ENCODE results near the gene ALDH5A1. TPM values are rescaled to one million over a fixed set of nuclear protein-coding genes. Genes with fewer than 3 reads are reported as not detected.

ALDH5A1 gene
- 6.4 to 8.2 TPM (median 7.4 TPM) in 5 replicates for total RNA-seq (2022; extraction: Qiagen RNA extraction)

DNA sequence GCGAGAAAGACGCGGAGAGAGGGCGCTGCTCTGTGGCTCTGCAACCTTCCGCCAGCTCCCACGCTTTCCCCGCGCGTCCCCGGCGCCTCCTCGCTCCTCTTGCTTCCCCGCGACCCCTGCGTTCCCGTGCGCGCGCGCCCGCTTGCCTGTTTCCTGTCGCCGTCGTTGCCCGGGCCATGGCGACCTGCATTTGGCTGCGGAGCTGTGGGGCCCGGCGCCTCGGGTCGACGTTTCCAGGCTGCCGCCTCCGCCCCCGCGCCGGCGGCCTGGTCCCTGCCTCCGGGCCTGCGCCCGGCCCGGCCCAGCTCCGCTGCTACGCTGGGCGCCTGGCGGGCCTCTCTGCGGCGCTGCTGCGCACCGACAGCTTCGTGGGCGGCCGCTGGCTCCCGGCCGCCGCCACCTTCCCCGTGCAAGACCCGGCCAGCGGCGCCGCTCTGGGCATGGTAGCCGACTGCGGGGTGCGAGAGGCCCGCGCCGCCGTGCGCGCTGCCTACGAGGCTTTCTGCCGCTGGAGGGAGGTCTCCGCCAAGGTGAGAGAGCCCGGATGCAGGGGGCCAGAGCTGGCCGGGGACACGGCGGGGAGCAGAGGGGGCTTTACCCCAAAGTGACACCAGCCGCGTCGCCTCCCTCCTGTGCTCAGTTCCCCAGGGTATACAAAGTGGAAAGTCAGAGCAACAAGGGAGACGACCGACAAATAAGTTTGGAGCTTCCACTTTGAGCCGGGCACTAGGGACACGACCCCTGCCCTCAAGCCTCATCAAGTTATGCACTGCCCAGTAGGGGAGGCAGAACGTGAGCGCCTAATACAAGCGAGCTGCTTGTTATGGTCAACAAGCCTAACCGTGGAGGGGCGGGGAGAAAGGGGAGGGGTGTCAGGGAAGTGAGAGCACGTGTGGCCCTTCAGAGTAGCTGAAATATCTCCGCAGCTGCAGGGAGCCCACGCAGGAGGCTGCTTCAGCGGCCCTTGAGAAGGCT is at the start of gene ALDH5A1:
Gene ALDH5A1 (plus strand): TSS at position 149 of the 975 bp plus-strand sequence. CDS start 28 bp downstream, at position 177.

DNA sequence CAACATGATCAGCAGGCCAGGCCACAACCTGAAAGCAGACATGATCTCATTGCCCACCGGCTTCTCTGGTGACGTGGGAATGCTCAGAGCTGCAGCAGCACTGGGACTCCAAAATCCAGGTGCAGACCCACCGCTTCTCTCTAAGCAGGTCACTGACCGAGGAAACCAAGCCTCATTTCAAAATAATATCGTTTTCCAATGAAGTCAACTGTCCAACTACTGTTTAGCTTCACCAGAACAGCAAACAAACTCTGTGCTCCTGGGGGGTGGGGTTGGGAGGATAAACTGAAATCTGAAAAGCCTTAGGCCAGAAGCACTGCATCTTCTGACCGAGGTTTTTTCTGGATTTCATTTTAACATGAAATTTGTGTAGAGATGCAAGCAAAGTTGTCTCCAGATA is 5.3 kb upstream of the ALDH5A1 start, which contains the start of gene GPLD1:
Gene GPLD1 (minus strand): TSS at position 109 of the 400 bp plus-strand sequence. CDS start 67 bp downstream, at position 42.

Other genes starting within 250 kb of the ALDH5A1 start
- gene DCDC2, start 136.9 kb upstream of the ALDH5A1 start, total RNA-seq (2022; extraction: Qiagen RNA extraction), result 2.8 to 3.5 TPM (median 3.2 TPM) in 5 replicates
- 20.1 to 22.3 TPM (median 20.6 TPM) in 5 replicates for gene MRS2, start 92.0 kb upstream of the ALDH5A1 start, total RNA-seq (2022; extraction: Qiagen RNA extraction)
- 0.66 to 1.3 TPM (median 1.1 TPM) in 5 replicates for gene GPLD1, start 5.4 kb upstream of the ALDH5A1 start, total RNA-seq (2022; extraction: Qiagen RNA extraction)
- gene KIAA0319, start 151.2 kb downstream of the ALDH5A1 start, total RNA-seq (2022; extraction: Qiagen RNA extraction), result 2.5 to 3.0 TPM (median 2.7 TPM) in 5 replicates
- 37.2 to 44.2 TPM (median 39.5 TPM) in 5 replicates for gene TDP2, start 171.9 kb downstream of the ALDH5A1 start, total RNA-seq (2022; extraction: Qiagen RNA extraction)
- 15.6 to 27.3 TPM (median 25.3 TPM) in 5 replicates for gene ACOT13, start 172.1 kb downstream of the ALDH5A1 start, total RNA-seq (2022; extraction: Qiagen RNA extraction)
- gene C6orf62, start 224.2 kb downstream of the ALDH5A1 start, total RNA-seq (2022; extraction: Qiagen RNA extraction), result 47.0 to 67.5 TPM (median 53.3 TPM) in 5 replicates